ENCODE measurements around the gene TSPAN5.

TSPAN5 gene

GRCh38 chr4:98625399-98625798 is 33.0 kb downstream of the TSPAN5 start:
- no peaks in the 10 kb centered on the region for H3K9me3 ChIP-seq (ENCODE audit: insufficient read depth, low read length)
- no peaks in the 10 kb centered on the region for H3K27me3 ChIP-seq (ENCODE audit: low read length)
- no peak overlapping the region for H3K9ac ChIP-seq (ENCODE audit: low read length)
- no peak overlapping the region for H3K4me3 ChIP-seq (ENCODE audit: insufficient read depth, low read length, poor library complexity, severe bottlenecking)
- H3K4me2 ChIP-seq (ENCODE audit: low read depth, low read length, poor library complexity, severe bottlenecking): no peak overlapping the region
- TF ChIP-seq CTCF (IDR thresholded peaks at IDR 0.05; ENCODE audit: insufficient read depth, low read length, poor library complexity, severe bottlenecking) (no peak), EZH2phosphoT487 (conservative IDR thresholded peaks at IDR 0.05; ENCODE audit: low read length) (no peak)
- no peaks in the 10 kb centered on the region for H3K36me3 ChIP-seq (ENCODE audit: low read length)
- H4K20me1 ChIP-seq (ENCODE audit: low read depth, low read length): no peaks in the 10 kb centered on the region
- H3F3A ChIP-seq (ENCODE audit: insufficient read depth): no peaks in the 10 kb centered on the region
- no peak overlapping the region for H3K27ac ChIP-seq (ENCODE audit: low read depth, low read length)
- H3K79me2 ChIP-seq (ENCODE audit: insufficient read depth, low read length): no peaks in the 10 kb centered on the region
- H2AFZ ChIP-seq (ENCODE audit: low read depth, low read length, severe bottlenecking): no peak overlapping the region
- H3K9me2 ChIP-seq (replicated peaks; ENCODE audit: insufficient read depth, low read length): no peaks in the 10 kb centered on the region

DNA sequence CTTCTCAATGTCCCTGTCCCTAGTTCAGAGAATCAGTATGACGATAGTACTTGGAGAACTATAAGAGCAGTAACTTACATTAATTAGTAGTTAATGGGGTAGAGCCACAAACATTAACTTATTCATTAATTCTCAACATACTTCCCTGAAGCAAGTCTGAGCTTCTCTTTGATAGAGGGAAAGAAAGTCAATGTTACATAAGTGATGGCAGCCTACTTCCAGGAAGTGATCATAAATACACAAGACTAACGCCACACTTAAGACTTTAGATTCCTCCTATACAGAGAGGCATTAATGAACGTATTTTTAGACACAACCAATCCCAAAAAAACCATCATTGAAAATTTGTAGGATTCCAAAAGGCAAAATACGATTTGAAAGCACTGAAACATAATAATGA is 33.8 kb downstream of the TSPAN5 start:
- H3K4me3 ChIP-seq (ENCODE audit: insufficient read depth, low read length, poor library complexity, severe bottlenecking): no peak overlapping the region
- H2AFZ ChIP-seq (ENCODE audit: low read depth, low read length, severe bottlenecking): no peak overlapping the region
- no peaks in the 10 kb centered on the region for H4K20me1 ChIP-seq (ENCODE audit: low read depth, low read length)
- H3K9me2 ChIP-seq (replicated peaks; ENCODE audit: insufficient read depth, low read length): no peaks in the 10 kb centered on the region
- no peak overlapping the region for H3K9ac ChIP-seq (ENCODE audit: low read length)
- no peak for TF ChIP-seq CTCF (IDR thresholded peaks at IDR 0.05; ENCODE audit: insufficient read depth, low read length, poor library complexity, severe bottlenecking)
- no peak for TF ChIP-seq EZH2phosphoT487 (conservative IDR thresholded peaks at IDR 0.05; ENCODE audit: low read length)
- H3K36me3 ChIP-seq (ENCODE audit: low read length): no peaks in the 10 kb centered on the region
- no peaks in the 10 kb centered on the region for H3K27me3 ChIP-seq (ENCODE audit: low read length)
- H3K4me2 ChIP-seq (ENCODE audit: low read depth, low read length, poor library complexity, severe bottlenecking): no peak overlapping the region
- no peaks in the 10 kb centered on the region for H3F3A ChIP-seq (ENCODE audit: insufficient read depth)
- no peak overlapping the region for H3K27ac ChIP-seq (ENCODE audit: low read depth, low read length)
- no peaks in the 10 kb centered on the region for H3K9me3 ChIP-seq (ENCODE audit: insufficient read depth, low read length)
- no peaks in the 10 kb centered on the region for H3K79me2 ChIP-seq (ENCODE audit: insufficient read depth, low read length)

DNA sequence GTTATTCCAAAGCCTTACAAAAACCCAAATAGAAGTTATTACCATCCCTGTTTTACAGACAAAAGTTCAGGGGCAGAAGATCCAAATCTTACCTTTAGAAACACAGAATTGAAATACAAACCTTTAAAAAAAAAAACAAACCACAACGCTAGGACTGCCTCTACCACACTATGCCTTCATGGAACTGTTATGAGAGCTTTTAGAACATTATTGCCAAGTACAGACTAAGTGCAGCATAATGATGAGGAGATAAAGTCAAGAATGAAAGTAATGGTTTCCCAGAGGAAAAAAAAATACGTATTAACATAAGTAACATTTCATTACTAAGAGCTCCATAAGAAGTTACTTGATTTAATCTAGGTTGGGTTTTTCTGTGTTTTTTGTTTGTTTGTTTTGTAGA is 34.3 kb downstream of the TSPAN5 start:
- Histone ChIP-seq H3K4me3 (ENCODE audit: insufficient read depth, low read length, poor library complexity, severe bottlenecking) (no peak overlapping the region), H3K4me2 (ENCODE audit: low read depth, low read length, poor library complexity, severe bottlenecking) (no peak overlapping the region), H3K79me2 (ENCODE audit: insufficient read depth, low read length) (no peaks in the 10 kb centered on the region), H2AFZ (ENCODE audit: low read depth, low read length, severe bottlenecking) (no peak overlapping the region), H3K27ac (ENCODE audit: low read depth, low read length) (no peak overlapping the region), H3K9me2 (replicated peaks; ENCODE audit: insufficient read depth, low read length) (no peaks in the 10 kb centered on the region), H3K9me3 (ENCODE audit: insufficient read depth, low read length) (no peaks in the 10 kb centered on the region), H3K9ac (ENCODE audit: low read length) (no peak overlapping the region), H3K27me3 (ENCODE audit: low read length) (no peaks in the 10 kb centered on the region), H4K20me1 (ENCODE audit: low read depth, low read length) (no peaks in the 10 kb centered on the region), H3K36me3 (ENCODE audit: low read length) (no peaks in the 10 kb centered on the region), H3F3A (ENCODE audit: insufficient read depth) (no peaks in the 10 kb centered on the region)
- TF ChIP-seq EZH2phosphoT487 (conservative IDR thresholded peaks at IDR 0.05; ENCODE audit: low read length) (no peak), CTCF (IDR thresholded peaks at IDR 0.05; ENCODE audit: insufficient read depth, low read length, poor library complexity, severe bottlenecking) (no peak)

Measured in SU-DHL-6 (cell line).